ENCODE data around the gene DNAJB6.

DNAJB6 gene

DNA sequence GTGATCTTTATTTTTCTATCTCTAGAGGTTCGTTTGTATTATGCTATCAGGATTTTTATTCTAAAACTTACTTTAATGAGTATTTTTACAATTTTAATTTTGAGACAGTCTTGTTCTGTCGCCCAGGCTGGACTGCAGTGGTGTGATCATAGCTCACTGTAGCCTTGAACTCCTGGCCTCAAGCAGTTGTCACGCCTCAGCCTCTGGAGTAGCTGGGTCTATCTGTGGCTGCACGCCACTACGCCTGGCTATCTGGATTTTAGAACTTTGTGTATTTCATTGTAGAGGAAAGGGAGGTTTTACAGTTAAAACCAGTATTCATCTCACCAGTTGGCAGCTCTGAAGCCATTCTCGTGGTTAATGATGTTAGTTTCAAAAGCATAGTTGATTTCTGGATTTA, 25.9 kb downstream of the DNAJB6 start:
- peaks cover 47% of the 10 kb centered on the region for H3K36me3 ChIP-seq (ENCODE audit: control insufficient read depth, insufficient read depth, low read length)
- no peak overlapping the region for H3K4me3 ChIP-seq (ENCODE audit: insufficient read depth, low read depth, low read length)
- no peaks in the 10 kb centered on the region for H3K9me3 ChIP-seq (ENCODE audit: control insufficient read depth, low read length)
- no peaks in the 10 kb centered on the region for H3K4me1 ChIP-seq (ENCODE audit: control insufficient read depth, insufficient read depth, low read length)
- 95 to 97% methylated on average over 5 of the region's 6 CpGs for WGBS, 2 experiments
- no peaks in the 10 kb centered on the region for H3K27me3 ChIP-seq (ENCODE audit: control insufficient read depth, insufficient read depth, low read length, poor library complexity, severe bottlenecking)
- H3K27ac ChIP-seq (ENCODE audit: insufficient read depth, low read depth, low read length, poor library complexity, severe bottlenecking), result no peak overlapping the region

DNA sequence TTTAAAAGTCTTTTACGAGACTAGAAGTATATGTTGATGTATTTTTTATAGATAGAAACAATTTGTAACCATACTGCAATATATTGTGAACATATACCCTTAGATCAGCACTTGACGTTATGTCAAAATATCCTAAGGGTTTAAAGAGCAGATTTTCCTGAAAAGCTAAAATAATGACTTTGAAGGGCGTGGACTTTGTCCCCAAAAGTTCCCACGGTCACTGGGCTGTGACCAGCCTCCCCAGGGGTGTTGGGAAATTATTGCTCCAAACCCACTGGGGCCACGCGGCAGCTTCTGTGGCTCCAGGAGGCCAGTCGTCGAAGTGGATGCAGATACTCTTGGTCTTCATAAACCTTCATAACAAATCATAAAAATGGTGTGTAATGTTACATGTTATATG, 29.9 kb downstream of the DNAJB6 start:
- Histone ChIP-seq H3K4me1 (ENCODE audit: control insufficient read depth, insufficient read depth, low read length) (no peaks in the 10 kb centered on the region), H3K9me3 (ENCODE audit: control insufficient read depth, low read length) (no peaks in the 10 kb centered on the region), H3K36me3 (ENCODE audit: control insufficient read depth, insufficient read depth, low read length) (peaks cover 44% of the 10 kb centered on the region), H3K27ac (ENCODE audit: insufficient read depth, low read depth, low read length, poor library complexity, severe bottlenecking) (no peak overlapping the region), H3K27me3 (ENCODE audit: control insufficient read depth, insufficient read depth, low read length, poor library complexity, severe bottlenecking) (no peaks in the 10 kb centered on the region), H3K4me3 (ENCODE audit: insufficient read depth, low read depth, low read length) (no peak overlapping the region)
- 96 to 97% methylated on average over 7 to 8 of the region's 8 CpGs for WGBS, 2 experiments

DNA sequence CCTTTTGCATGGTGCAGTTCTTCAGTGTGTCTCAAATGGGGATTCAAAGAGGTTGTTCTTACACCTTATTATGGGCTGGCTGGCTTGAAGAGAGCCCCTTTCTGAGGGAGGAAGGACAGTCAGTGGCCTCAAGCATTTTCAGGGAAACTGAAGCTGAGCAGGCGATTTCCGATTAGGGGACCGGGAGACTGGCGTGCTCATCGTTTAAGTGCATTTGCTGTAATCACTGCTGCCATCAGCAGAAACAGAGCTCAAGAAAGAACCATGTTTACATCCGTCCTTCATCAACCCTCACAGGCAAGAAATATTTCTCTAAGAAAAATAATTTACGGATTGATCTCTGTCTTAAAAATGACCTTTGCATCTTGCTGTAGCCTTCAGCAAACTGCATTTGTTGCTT, 32.2 kb downstream of the DNAJB6 start:
- H3K36me3 ChIP-seq (ENCODE audit: control insufficient read depth, insufficient read depth, low read length), result peaks cover 37% of the 10 kb centered on the region
- no peak overlapping the region for H3K4me3 ChIP-seq (ENCODE audit: insufficient read depth, low read depth, low read length)
- no peak overlapping the region for H3K27ac ChIP-seq (ENCODE audit: insufficient read depth, low read depth, low read length, poor library complexity, severe bottlenecking)
- 95% methylated on average over 7 of the region's 7 CpGs for whole genome bisulfite sequencing, 2 experiments
- no peaks in the 10 kb centered on the region for H3K9me3 ChIP-seq (ENCODE audit: control insufficient read depth, low read length)
- no peaks in the 10 kb centered on the region for H3K4me1 ChIP-seq (ENCODE audit: control insufficient read depth, insufficient read depth, low read length)
- no peaks in the 10 kb centered on the region for H3K27me3 ChIP-seq (ENCODE audit: control insufficient read depth, insufficient read depth, low read length, poor library complexity, severe bottlenecking)

DNA sequence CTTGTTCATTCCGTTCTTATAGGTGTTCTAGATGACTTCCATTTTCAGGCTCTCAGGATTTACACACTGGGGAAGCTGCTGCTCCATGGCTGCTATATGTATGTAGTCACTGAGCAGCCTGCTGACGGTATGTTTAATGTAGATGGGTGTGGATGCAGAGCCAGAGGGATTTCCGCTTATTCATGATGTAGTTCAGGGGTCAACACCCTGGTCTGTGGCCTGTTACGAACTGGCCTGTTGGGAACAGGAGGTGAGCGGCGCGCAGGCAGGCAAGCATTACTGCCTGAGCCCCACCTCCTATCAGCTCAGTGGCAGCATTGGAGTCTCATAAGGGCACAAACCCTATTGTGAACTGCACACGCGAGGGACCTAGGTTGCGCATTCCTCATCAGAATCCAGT, 33.9 kb downstream of the DNAJB6 start:
- Histone ChIP-seq H3K4me1 (ENCODE audit: control insufficient read depth, insufficient read depth, low read length) (no peaks in the 10 kb centered on the region), H3K4me3 (ENCODE audit: insufficient read depth, low read depth, low read length) (no peak overlapping the region), H3K9me3 (ENCODE audit: control insufficient read depth, low read length) (no peaks in the 10 kb centered on the region), H3K27me3 (ENCODE audit: control insufficient read depth, insufficient read depth, low read length, poor library complexity, severe bottlenecking) (no peaks in the 10 kb centered on the region), H3K27ac (ENCODE audit: insufficient read depth, low read depth, low read length, poor library complexity, severe bottlenecking) (no peak overlapping the region), H3K36me3 (ENCODE audit: control insufficient read depth, insufficient read depth, low read length) (peaks cover 26% of the 10 kb centered on the region)
- 96 to 97% methylated on average over 10 of the region's 10 CpGs for WGBS, 2 experiments

DNA sequence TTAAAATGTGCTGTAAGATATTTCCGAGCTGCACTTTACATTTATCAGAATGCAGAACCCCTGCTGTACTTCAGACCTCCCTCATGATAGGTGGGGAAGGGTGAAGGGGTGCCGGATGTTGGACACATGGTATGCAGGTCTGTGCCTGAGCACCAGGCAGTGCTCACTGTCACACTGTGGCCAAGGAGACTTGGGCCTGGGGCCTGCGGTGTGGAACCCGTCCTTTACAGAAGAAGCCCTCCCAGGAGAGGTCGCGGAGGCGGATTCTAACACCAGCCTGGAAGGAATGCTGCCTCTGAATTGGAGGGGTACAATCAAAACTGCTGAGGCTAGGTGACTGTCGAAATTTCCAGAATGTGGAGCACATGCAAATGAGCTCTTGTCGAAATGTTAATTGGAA, 34.5 kb downstream of the DNAJB6 start:
- no peak overlapping the region for H3K4me3 ChIP-seq (ENCODE audit: insufficient read depth, low read depth, low read length)
- no peaks in the 10 kb centered on the region for H3K4me1 ChIP-seq (ENCODE audit: control insufficient read depth, insufficient read depth, low read length)
- WGBS, 2 experiments, result 97 to 98% methylated on average over 9 of the region's 9 CpGs
- no peak overlapping the region for H3K27ac ChIP-seq (ENCODE audit: insufficient read depth, low read depth, low read length, poor library complexity, severe bottlenecking)
- H3K36me3 ChIP-seq (ENCODE audit: control insufficient read depth, insufficient read depth, low read length), result peaks cover 26% of the 10 kb centered on the region
- H3K9me3 ChIP-seq (ENCODE audit: control insufficient read depth, low read length), result no peaks in the 10 kb centered on the region
- no peaks in the 10 kb centered on the region for H3K27me3 ChIP-seq (ENCODE audit: control insufficient read depth, insufficient read depth, low read length, poor library complexity, severe bottlenecking)

DNA sequence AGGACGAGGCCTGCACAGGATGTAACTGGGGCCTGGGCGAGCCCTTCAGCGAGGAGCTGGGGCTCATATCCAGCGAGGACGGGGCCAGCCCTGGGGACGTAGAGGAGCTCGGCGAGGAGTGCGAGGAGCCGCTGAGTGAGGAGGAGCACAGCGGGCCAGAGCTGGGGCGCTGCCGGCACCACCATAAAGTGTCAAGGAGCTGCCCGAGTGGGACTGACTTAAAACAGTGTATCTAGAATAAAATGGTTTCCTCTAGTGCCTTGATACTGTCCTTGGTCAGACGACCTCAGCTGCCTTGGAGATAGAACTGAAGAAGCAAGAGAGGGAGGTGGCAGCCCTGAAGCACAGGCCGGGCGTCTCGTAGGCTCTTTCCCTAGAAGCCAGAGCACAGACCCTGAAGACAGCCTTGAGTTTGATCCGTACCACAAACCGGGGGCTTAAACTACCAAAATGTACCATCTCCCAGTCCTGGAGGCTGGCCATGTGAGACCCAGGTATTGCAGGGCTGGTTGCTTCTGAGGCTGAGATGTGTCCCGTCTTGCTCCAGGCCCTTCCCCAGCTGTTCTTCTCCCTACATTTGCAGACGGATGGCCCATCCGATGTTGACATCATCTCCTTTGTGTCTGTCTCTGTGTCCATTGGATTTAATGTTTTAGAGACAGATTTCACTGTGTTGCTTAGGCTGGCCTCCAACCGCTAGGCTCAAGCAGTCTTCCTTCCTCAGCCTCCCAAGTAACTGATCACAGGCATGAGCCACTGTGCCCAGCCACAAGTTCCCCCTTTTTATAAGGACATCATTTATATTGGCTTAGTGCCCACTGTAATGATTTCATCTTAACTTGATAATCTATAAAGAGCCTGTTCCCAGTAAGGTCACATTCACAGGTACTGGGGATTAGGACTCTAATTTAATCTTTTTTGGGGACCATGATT, 35.8 kb downstream of the DNAJB6 start:
- Histone ChIP-seq H3K27me3 (ENCODE audit: control insufficient read depth, insufficient read depth, low read length, poor library complexity, severe bottlenecking) (no peaks in the 10 kb centered on the region), H3K9me3 (ENCODE audit: control insufficient read depth, low read length) (no peaks in the 10 kb centered on the region), H3K4me3 (ENCODE audit: insufficient read depth, low read depth, low read length) (no peak overlapping the region), H3K36me3 (ENCODE audit: control insufficient read depth, insufficient read depth, low read length) (peaks cover 19% of the 10 kb centered on the region), H3K4me1 (ENCODE audit: control insufficient read depth, insufficient read depth, low read length) (no peaks in the 10 kb centered on the region), H3K27ac (ENCODE audit: insufficient read depth, low read depth, low read length, poor library complexity, severe bottlenecking) (no peak overlapping the region)
- WGBS, 2 experiments, result 92 to 93% methylated on average over 24 of the region's 24 CpGs

DNA sequence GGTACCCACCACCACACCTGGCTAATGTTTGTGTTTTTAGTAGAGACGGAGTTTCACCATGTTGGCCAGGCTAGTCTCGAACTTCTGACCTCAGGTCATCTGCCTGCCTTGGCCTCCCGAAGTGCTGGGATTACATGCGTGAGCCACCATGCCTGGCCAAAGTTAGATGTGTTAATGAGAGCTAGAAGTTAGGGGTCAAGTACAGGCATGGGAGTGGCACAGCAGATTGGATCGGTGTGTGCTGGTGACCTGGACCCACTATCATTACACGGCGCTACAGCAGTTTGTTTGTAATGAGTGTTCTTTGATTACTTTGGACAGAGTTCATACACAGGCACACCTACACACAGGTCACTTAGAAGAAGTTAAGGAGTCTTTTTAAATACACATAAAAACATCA, 36.7 kb downstream of the DNAJB6 start:
- Histone ChIP-seq H3K4me1 (ENCODE audit: control insufficient read depth, insufficient read depth, low read length) (no peaks in the 10 kb centered on the region), H3K4me3 (ENCODE audit: insufficient read depth, low read depth, low read length) (no peak overlapping the region), H3K36me3 (ENCODE audit: control insufficient read depth, insufficient read depth, low read length) (peaks cover 15% of the 10 kb centered on the region), H3K9me3 (ENCODE audit: control insufficient read depth, low read length) (no peaks in the 10 kb centered on the region), H3K27ac (ENCODE audit: insufficient read depth, low read depth, low read length, poor library complexity, severe bottlenecking) (no peak overlapping the region), H3K27me3 (ENCODE audit: control insufficient read depth, insufficient read depth, low read length, poor library complexity, severe bottlenecking) (no peaks in the 10 kb centered on the region)
- 95 to 97% methylated on average over 7 of the region's 7 CpGs for WGBS, 2 experiments

DNA sequence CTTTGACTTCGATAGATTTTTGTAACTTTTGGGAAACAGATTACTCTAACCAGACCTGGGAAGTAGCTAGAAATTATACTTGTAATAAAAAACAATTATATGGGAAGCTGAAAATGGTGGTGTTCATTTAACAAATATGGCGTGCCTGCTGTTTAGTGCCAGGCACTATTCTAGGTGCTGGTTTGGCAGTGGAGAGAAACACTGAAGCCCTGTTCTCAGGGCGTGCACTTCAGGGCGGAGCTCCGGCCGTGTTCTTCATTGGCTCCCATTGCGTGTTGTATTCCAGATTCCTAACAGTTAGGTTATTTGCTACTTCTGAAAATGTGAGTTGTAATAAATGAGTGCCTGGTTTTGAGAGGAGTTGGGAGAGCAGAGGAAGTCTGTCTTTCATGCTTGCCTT, 38.6 kb downstream of the DNAJB6 start:
- H3K4me3 ChIP-seq (ENCODE audit: insufficient read depth, low read depth, low read length), result no peak overlapping the region
- no peaks in the 10 kb centered on the region for H3K27me3 ChIP-seq (ENCODE audit: control insufficient read depth, insufficient read depth, low read length, poor library complexity, severe bottlenecking)
- H3K4me1 ChIP-seq (ENCODE audit: control insufficient read depth, insufficient read depth, low read length), result no peaks in the 10 kb centered on the region
- peaks cover 5% of the 10 kb centered on the region for H3K36me3 ChIP-seq (ENCODE audit: control insufficient read depth, insufficient read depth, low read length)
- H3K27ac ChIP-seq (ENCODE audit: insufficient read depth, low read depth, low read length, poor library complexity, severe bottlenecking), result no peak overlapping the region
- WGBS, 2 experiments, result 93 to 94% methylated on average over 7 of the region's 7 CpGs
- no peaks in the 10 kb centered on the region for H3K9me3 ChIP-seq (ENCODE audit: control insufficient read depth, low read length)

DNA sequence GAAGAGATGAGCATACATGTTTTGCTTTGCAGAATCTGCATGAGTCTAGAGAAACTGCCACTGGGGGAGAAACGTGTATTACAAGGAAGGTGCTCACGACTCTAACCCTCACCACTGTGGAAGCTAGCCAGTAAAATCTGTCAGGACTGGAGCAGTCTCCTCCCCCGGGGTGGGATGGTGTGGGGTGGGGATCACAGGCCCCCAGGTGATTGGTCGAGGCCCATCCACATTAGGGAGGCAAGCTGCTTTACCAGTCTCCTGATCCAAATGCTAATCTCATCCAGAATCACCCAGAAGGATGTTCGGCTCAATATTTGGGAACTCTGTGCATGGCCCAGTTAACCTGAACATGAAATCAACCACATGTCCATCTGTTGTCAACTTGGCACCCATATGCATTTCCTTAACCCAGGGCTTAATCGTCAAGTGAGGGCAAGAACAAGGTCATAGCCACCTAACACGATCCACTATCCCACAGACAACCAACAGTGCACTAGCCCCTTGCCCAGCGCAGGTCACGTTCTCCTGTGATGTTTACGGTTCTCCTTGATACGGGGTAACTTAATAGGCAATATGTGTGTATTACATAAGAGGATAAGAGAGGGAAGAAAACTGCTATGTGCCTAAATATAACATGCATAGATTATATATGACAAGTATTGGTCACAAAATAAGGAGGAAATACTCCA, 40.8 kb downstream of the DNAJB6 start:
- no peak overlapping the region for H3K27ac ChIP-seq (ENCODE audit: insufficient read depth, low read depth, low read length, poor library complexity, severe bottlenecking)
- H3K36me3 ChIP-seq (ENCODE audit: control insufficient read depth, insufficient read depth, low read length), result peaks cover 11% of the 10 kb centered on the region
- no peaks in the 10 kb centered on the region for H3K27me3 ChIP-seq (ENCODE audit: control insufficient read depth, insufficient read depth, low read length, poor library complexity, severe bottlenecking)
- no peak overlapping the region for H3K4me3 ChIP-seq (ENCODE audit: insufficient read depth, low read depth, low read length)
- no peaks in the 10 kb centered on the region for H3K4me1 ChIP-seq (ENCODE audit: control insufficient read depth, insufficient read depth, low read length)
- WGBS, 2 experiments, result 93 to 95% methylated on average over 11 of the region's 11 CpGs
- no peaks in the 10 kb centered on the region for H3K9me3 ChIP-seq (ENCODE audit: control insufficient read depth, low read length)

DNA sequence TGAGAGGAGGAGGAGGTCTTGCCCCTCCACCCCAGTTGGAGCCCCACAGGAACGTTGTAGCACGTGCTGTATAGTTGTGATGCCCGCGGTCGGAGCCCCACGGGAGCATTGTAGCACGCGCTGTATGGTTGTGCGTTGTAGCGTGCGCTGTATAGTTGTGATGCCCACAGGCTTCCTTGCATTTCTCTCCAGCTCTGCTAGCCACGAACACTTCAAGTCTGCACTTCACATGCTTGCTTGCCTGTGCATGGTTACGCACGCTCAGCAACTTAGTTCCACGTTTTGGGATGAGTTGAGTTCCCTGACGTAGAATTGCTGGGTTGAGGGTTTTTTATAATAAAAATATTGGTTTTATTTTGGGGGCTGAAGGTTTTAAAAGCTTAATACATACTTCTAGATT, 41.6 kb downstream of the DNAJB6 start:
- Histone ChIP-seq H3K27ac (ENCODE audit: insufficient read depth, low read depth, low read length, poor library complexity, severe bottlenecking) (no peak overlapping the region), H3K9me3 (ENCODE audit: control insufficient read depth, low read length) (no peaks in the 10 kb centered on the region), H3K4me1 (ENCODE audit: control insufficient read depth, insufficient read depth, low read length) (no peaks in the 10 kb centered on the region), H3K36me3 (ENCODE audit: control insufficient read depth, insufficient read depth, low read length) (peaks cover 14% of the 10 kb centered on the region), H3K4me3 (ENCODE audit: insufficient read depth, low read depth, low read length) (no peak overlapping the region), H3K27me3 (ENCODE audit: control insufficient read depth, insufficient read depth, low read length, poor library complexity, severe bottlenecking) (no peaks in the 10 kb centered on the region)
- WGBS, 2 experiments, result 96 to 97% methylated on average over 16 of the region's 16 CpGs
